Breast epithelium (tissue), 3 donors: ENCODE measurements around the gene RFLNA.

Source experiments
- CTCF ChIP-seq, 3 donors: fragments of 450-650 bp; IDR thresholded peaks; one replicate each; pipeline ENCODE4 v1.5.1; 2016 to 2017; ENCODE audit warnings: antibody characterized with exemption in 3 of 3, mild to moderate bottlenecking in 3 of 3, moderate library complexity in 3 of 3
- POLR2A ChIP-seq: fragments of 450-650 bp; IDR thresholded peaks from one replicate; pipeline ENCODE4 v1.6.1; 2016; ENCODE audit warnings: antibody characterized with exemption, mild to moderate bottlenecking, moderate library complexity
- POLR2AphosphoS5 ChIP-seq, 3 donors: sonication (generic); formaldehyde crosslinking; IDR thresholded peaks; one replicate each; pipeline ENCODE4 v1.6.1; 2017; ENCODE audit warnings: antibody characterized with exemption in 3 of 3

GRCh38 chr12:124304314-124304790, 9.5 kb downstream of the RFLNA start:
- TF ChIP-seq CTCF (IDR thresholded peaks at IDR 0.05) = no peak
- no peak for TF ChIP-seq POLR2A
- TF ChIP-seq POLR2AphosphoS5 (IDR thresholded peaks at IDR 0.05) = no peak
